ENCODE data around the gene IL27RA.
A peak's percentile ranks its signal among the peaks of the same experiment; 100 is the strongest.

IL27RA gene

GRCh38 chr19:14081797-14082674 lies 50.5 kb downstream of the IL27RA start:
- no peak for DNase-seq (ENCODE audit: extremely low read depth in 1 of 2, low read depth in 1 of 2)

DNA sequence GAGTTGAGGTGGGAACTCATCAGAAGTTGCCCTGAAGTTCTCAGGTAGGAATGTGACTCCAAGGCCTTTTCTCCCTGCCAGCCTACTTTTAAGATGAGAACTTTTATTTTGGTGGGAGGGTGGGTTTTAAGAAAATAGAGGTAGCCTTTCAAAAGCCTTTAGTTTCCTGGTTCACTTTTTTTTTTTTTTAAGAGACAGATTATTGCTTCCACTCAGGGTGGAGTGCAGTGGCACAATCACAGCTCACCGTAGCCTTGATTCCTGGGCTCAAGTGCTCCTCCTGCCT lies 51.1 kb downstream of the IL27RA start:
- DNase-seq (ENCODE audit: extremely low read depth in 1 of 2, low read depth in 1 of 2) = no peak

GRCh38 chr19:14085309-14085995 lies 53.9 kb downstream of the IL27RA start, which contains the start of gene C19orf67:
TSS of gene C19orf67 (minus strand) at chr19:14085783. CDS start at chr19:14085627, 156 bp downstream.
- DNase-seq (ENCODE audit: extremely low read depth in 1 of 2, low read depth in 1 of 2) = no peak

DNA sequence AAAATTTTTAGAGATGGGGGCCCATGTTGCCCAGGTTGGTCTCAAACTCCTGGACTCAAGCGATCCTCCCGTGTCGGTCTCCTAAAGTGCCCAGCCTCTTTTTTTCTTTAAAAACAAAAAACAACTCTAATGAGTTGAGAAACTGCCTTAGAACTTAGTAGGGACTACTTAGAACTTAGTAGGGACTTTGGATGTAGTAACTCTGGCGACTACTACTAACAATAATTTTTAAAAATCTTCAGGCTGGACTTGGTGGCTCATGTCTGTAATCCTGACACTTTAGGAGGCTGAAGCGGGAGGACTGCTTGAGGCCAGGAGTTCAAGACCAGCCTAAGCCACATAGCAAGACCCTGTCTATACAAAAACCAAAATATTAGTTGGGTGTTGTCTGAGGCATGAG lies 54.5 kb downstream of the IL27RA start:
- DNase-seq (ENCODE audit: extremely low read depth in 1 of 2, low read depth in 1 of 2) = no peak

- no peak for DNase-seq (ENCODE audit: extremely low read depth in 1 of 2, low read depth in 1 of 2)
Observed at GRCh38 chr19:14088634-14089411, 57.3 kb downstream of the IL27RA start.

GRCh38 chr19:14089412-14089661 lies 57.8 kb downstream of the IL27RA start:
- no peak for DNase-seq (ENCODE audit: extremely low read depth in 1 of 2, low read depth in 1 of 2)

- DNase-seq (ENCODE audit: extremely low read depth in 1 of 2, low read depth in 1 of 2) = peak; percentile 25 to 30
Observed at GRCh38 chr19:14089662-14090508, 58.3 kb downstream of the IL27RA start.

- peak; percentile 64 to 71 for DNase-seq (ENCODE audit: extremely low read depth in 1 of 2, low read depth in 1 of 2)
Observed at GRCh38 chr19:14090509-14091080, 59.0 kb downstream of the IL27RA start, which contains the start of gene SAMD1. TSS of gene SAMD1 (minus strand) at chr19:14090751.

DNA sequence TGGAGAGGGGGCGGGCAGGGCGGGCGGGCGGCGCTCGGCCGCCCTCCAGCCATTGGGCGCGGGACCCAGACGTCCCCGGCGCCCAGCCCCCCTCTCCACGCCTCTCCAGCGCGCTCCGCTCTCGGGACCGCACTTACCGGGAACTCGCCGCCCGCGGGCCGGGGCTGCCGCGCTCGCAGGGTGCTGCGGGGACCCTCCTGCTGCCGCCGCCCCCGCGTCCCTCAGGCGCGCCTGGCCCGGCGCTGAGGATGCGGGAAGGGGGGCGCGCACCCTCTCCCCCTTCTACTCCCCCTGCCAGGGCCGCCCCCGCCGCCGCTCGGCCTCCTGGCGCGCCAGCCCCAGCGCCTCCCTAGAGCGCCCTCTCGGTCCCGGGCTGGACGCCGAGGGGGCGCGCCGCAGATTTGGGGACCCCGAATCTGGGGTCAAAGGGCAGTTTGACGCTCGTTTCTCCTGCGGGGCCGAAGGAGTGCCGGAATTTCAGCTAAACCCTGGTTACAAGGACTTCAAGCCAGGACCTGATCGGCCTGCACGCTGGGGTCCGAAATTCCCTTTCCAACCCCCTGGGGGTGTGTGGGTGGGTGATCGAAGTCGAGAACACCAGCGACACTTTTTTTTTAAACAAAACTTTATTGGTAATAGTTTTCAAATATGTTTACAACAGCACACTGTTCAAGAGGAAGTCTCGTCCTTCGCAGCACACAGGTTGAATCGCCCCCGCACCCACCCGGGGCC lies 59.7 kb downstream of the IL27RA start:
- DNase-seq (ENCODE audit: extremely low read depth in 1 of 2, low read depth in 1 of 2) = peak; percentile 25 to 57

DNA sequence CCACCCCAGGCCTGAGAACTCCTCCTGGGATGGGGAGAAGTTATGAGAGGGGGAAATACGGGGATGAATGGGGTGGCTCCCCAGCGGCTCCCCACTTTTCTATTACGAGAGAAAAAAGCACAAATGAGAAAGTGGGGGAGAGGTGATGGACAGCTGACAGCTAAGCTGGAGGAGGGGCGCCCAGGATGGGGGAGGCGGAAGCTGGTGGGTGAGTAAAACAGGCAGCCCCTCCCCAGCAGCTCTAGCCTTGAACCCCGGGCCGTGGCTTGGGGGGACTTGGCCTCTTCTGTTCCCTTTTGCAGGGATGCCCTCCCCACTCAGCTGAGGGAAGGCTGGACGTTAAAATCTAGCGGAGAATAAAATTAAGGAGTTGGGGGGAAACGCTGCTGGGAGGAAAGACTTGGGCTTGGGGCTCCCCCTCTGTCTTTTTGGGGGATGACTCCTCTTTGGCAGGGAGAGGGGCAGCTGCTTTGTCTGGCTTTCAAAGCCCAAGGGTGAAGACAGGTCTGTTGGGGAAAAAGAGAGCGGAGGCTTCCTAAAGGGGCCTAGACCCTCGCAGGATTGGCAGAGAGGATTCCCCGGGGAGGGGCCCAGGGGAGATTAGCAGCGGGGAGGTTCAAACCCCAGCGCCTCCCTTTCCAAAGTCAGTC lies 60.4 kb downstream of the IL27RA start:
- DNase-seq (ENCODE audit: extremely low read depth in 1 of 2, low read depth in 1 of 2) = no peak

DNA sequence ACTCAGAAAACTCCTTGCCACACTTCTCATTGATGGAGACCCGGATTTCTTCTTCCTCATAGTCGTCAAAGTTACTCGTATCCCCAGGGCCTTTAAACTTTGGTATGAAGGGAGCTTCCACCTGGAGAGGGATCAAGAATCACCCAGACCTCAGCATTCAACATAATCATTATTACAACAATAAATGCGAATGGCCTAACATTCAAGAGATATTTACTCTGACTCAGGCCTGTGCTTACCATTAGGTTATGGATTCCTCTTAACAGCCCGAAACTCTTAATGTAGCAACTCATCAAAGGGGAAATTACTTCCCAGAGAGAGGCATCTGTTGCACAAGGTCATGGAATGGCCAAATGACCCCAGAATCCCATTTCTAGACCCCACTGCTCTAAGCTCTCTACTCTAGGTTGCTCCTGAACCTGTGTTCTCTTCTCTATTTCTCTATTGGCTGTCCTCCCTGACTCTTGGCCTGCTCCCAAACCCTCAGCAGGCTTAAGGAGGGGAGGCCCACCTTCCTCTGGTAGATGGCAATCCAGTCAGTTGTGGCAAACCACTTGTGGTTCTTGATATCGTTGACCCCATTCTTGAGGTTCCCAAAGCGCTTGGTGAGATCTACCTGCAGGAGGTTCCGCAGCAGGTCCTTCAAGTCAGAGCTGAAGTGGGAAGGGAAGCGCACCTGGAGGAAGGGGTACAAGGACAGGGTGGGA lies 61.7 kb downstream of the IL27RA start:
- DNase-seq (ENCODE audit: extremely low read depth in 1 of 2, low read depth in 1 of 2) = no peak

DNA sequence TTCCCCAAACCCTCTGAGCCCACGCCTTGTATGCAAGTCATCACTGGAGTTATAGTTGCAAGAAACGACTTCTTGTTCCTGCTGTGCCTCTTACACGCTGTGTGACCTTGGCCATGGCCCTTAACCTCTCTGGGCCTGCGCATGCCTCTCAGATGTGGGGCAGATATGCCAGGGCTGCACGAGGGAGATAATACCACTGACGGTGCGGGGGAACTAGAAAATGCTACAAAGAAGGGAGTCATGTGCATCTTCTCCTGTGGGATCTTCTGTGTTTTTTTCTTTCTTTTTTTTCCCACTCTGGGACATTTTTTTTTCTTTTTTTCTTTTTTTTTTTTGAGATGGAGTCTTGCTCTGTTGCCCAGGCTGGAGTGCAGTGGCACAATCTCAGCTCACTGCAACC lies 63.3 kb downstream of the IL27RA start:
- no peak for DNase-seq (ENCODE audit: extremely low read depth in 1 of 2, low read depth in 1 of 2)

DNA sequence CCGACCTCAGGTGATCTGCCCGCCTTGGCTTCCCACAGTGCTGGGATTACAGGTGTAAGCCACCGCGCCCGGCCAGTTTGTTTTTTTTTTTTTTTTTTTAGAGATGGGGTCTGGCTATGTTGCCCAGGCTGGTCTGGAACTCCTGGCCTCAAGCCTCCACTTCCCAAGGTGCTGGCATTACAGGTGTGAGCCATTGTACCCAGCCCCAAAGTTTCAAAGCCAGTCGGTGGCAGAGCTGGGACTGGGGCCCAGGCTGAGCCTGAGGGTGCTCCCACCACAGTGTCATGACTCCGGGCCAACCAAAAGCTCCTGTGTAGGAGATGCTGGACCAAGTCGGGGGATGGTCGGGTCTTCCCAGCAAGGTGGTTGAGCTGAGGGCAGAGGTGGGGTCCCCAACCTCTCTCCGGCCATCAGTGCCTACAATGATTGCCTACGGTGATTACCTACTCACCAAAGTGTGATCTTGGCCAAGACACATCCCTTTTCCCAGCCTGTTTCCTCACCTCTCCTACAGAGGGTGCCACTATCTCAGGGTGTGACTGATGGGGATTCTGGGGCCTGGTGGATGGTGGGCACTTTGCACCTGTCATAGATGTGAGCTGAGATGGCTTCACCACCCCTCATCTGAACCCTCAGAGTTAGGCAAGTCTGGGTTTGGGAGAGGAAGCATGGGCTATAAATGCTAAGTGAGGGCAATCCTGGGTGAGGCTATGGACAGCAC lies 64.9 kb downstream of the IL27RA start:
- no peak for DNase-seq (ENCODE audit: extremely low read depth in 1 of 2, low read depth in 1 of 2)

DNA sequence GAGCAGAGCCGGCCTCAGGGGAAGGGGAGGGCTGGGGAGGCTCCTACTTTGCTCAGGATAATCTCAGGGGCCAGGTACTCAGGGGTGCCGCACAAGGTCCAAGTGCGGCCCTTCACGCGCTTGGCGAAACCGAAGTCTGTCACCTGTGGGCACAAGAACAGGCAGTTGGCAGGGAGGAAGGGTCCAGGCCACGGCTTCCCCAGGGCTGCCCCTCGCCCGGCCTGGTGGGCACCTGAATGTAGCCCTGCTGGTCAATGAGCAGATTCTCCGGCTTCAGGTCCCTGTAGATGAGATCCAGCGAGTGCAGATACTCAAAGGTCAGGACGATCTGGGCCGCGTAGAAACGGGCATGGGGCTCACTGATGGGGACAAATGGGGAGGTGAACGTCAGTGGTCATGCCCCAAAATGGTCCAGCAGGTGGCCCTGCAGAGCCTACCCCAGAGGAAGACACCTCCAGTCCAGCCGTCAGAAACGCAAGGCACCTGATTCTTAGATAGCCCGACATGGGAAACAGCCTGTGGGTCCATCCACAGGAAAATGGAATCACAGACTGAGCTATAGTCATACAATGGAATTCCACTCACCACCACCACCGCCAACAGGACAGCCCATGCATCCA lies 66.1 kb downstream of the IL27RA start:
- no peak for DNase-seq (ENCODE audit: extremely low read depth in 1 of 2, low read depth in 1 of 2)

DNA sequence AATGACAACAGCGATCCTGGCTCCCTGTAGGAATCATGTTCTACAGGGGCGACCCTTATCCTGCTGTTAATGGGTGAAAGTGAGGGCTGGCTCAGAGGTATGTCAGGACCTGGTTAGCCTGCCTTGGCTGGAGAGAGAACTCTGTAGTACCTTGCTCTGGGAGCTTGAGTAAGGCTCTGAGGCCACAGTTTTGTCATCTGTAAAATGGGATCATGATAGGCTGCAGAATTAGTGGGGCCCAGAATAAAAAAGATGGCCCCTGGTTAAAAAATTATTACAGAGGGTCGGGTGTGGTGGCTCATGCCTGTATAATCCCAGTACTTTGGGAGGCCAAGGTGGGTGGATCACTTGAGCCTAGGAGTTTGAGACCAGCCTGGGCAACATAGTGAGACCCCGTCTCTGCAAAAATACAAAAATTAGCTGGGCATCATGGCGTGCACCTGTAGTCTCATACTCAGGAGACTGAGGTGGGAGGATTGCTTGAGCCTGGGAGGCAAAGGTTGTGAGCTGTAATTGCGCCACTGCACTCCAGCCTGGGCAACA lies 69.5 kb downstream of the IL27RA start:
- DNase-seq (ENCODE audit: extremely low read depth in 1 of 2, low read depth in 1 of 2) = no peak

DNA sequence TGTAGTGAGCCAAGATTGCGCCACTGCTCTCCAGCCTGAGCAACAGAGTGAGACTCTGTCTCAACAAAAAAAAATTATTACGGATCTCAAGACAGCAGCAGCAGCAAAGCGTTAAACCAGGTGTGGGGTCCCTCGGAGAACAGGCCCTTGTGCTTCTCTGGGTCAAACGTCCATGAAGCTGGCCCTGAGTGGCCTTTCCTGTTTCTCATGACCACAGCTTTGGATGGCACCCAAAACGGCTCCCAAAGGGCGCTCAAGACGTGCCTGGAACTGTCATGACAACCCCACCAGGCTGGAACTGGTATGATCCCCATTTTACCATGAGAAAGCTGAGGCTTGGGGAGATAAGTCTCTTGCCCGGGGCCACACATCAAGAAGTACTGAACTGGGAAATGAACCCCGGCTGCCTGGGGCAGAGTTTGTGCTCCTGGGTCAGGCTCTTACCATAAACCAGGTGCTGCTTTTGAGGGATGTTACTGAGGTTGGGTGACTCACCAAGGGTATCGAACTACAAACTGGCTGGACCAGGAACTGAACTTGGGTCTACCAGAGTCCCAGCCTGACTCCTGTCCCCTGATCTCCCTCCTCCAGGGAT lies 70.6 kb downstream of the IL27RA start:
- no peak for DNase-seq (ENCODE audit: extremely low read depth in 1 of 2, low read depth in 1 of 2)

GRCh38 chr19:14102756-14103155 lies 71.2 kb downstream of the IL27RA start:
- DNase-seq (ENCODE audit: extremely low read depth in 1 of 2, low read depth in 1 of 2) = no peak
